ENCODE results near the gene PTPRC.

The PTPRC gene

DNA sequence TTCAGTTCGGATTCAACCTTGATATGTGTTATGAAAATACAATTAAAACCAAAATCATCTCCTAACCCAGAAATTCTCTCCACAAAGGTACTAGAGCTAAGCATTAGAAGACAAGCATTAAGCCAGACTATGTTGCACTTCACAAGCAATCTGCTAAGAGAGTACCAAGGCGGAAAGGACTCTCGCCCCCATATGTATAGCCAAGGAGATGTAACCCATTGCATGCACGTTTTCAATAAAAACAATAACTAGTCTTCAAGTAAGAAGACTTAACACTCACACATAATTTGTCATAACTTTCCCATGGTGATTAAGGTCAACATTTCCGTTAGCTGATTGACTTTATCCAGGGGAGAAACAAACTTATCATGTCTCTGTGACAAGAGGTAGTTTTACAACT is 27.6 kb upstream of the PTPRC start:
- TF ChIP-seq, protein P1, sequence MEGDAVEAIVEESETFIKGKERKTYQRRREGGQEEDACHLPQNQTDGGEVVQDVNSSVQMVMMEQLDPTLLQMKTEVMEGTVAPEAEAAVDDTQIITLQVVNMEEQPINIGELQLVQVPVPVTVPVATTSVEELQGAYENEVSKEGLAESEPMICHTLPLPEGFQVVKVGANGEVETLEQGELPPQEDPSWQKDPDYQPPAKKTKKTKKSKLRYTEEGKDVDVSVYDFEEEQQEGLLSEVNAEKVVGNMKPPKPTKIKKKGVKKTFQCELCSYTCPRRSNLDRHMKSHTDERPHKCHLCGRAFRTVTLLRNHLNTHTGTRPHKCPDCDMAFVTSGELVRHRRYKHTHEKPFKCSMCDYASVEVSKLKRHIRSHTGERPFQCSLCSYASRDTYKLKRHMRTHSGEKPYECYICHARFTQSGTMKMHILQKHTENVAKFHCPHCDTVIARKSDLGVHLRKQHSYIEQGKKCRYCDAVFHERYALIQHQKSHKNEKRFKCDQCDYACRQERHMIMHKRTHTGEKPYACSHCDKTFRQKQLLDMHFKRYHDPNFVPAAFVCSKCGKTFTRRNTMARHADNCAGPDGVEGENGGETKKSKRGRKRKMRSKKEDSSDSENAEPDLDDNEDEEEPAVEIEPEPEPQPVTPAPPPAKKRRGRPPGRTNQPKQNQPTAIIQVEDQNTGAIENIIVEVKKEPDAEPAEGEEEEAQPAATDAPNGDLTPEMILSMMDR (IDR thresholded peaks at IDR 0.05; ENCODE audit: extremely low read depth, missing control alignments), result no peak
- no peak for DNase-seq (ENCODE audit: low spot score)

DNA sequence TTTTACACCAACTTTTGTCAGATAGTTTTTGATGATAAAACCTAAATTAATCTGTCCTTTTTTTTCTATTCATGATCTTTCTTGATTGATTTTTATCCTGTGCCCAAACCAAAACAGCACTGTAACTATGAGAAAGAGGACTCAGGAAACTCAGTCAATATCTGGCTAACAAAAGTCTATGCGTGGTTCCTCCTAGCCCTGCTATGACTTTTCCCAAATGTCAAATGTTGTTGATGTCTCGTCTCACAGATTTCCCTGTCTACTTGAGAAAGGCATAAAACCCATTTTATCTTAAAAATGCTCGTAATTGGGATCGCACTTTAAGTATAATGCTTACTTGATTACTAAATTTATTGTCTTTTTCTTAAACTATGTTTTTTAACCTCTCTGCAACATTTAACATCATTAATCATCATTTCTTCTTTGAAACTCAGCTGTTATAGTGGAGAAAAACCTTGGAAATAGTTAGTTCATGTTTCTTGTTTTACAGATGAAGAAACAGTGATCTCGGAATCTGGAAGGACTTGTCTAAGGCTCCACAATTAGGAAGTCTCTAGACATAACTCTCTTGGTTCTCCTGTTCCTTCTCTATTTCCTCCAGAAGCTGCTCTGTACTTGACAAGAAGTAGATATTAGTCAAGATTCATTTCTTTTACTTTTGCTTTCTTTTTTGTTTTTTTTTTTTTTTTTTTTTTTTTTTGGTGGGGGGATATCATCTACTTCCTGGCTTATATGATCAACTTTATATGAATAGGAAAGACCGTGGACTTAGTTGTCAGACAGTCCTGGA is 26.2 kb upstream of the PTPRC start:
- TF ChIP-seq, protein P1 (IDR thresholded peaks at IDR 0.05; ENCODE audit: extremely low read depth, missing control alignments), result no peak
- no peak for DNase-seq (ENCODE audit: low spot score)

DNA sequence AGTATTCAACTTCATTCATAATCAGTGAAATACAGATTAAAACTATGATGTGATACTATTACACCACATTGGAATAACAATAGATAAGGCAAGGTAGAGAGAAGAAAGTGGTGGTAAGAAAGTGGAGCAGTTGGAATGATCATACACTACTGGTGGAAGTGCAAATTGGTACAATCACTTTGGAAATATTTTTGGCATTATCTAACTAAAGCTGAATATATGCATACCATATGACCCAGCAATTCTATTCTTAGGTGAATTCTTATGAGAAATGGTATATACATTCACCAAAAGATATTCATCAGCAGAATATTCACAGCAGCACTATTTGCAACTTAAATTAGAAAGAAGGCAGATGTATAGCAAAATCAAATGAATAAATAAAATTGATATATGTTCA is 21.4 kb upstream of the PTPRC start:
- TF ChIP-seq, protein P1 (IDR thresholded peaks at IDR 0.05; ENCODE audit: extremely low read depth, missing control alignments), result no peak
- no peak for DNase-seq (ENCODE audit: low spot score)

DNA sequence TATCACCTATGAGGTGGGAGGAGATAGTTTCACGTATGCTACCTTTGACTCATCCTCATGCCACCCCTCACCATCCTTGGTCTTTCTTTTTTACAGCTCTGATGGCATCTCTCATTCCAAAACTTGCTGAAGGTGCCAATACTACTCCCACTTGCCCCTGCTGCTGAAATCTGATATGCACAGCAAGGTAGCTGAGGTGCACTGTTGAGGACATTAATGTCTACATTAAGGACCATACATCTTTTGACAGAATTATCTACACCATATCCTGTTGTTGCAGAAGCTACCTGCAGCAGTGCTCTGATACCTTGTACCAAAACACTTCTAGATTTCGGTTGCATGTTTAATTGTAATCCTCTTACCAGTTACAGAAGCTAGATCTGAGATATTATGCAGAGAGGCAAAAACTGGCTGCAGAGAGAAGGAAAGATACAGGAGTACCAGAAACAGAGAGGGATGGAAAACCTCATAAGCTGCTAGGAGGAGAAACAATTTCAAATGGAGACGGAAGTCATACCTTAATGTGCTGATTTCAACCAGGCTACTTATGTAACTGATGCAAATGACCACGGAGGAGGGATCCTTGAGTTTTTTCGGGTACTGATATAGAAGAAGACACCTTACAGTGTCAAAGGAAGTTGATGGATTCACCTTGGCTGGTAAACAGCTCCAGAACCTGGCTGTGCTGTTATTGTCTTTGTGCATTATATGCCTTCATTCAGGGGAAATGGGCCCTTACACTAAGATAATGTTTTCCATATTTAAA is 19.3 kb upstream of the PTPRC start:
- TF ChIP-seq, protein P1 (IDR thresholded peaks at IDR 0.05; ENCODE audit: extremely low read depth, missing control alignments), result no peak
- DNase-seq (ENCODE audit: low spot score), result no peak

DNA sequence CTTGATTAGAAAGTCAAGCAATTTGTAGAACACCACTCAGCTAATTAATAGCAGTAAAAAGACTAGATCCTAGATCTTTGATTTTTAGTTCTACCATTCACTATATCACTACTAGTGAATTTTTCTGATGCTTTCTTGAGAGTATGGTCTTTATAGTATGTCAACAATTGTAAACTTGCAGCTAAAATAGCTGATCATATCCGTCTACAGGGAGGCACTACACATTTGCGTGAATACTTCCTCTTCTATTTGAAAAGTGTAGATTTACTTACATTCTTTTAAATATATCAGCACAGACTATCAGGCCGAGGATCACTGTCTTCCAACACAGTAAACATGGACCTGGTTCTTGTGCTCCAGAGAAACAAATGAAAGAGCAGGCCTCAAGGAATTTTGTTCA is 18.6 kb upstream of the PTPRC start:
- DNase-seq (ENCODE audit: low spot score), result no peak
- TF ChIP-seq, protein P1 (IDR thresholded peaks at IDR 0.05; ENCODE audit: extremely low read depth, missing control alignments), result no peak

DNA sequence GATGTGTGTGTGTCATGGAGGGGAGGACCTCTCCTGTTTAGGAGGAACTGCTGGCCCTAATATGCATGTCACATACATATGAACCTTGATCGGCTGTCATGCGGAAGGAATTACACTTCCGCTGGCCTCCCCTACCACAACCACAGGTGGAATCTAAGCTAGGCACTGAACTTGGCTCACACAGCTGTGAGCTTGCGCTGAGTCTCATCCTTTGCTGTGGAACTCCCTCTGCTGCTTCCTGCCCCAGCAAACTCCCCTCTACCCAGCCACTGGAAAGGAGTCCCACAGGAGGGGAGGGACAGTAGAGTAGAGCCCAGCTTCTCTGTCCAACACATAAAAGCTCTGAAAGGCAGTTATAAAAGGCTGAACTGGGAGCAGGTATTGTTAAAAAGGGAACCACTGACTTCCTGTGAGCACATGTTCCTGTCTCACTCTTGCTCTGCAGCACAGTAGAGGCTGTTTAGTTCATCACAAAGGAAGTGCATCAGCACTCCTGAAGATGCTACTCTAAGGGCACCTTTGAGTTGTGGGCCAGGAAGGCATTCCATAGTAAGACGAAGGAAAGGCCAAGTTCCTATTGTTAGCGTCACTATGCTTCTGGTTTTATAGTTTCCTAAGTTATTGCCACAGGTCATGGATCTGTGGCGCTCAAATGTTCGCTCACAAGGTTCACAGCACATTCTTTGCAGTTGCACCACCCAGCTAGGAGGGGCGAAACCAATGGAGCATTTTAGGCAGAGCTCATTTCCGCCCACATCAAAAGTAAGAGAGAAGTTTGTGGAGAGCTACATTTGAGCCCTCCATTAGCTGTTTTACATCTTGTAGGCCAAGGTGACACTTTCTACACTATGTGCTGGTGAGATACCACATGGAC is 17.7 kb upstream of the PTPRC start:
- peak; percentile 39 for DNase-seq (ENCODE audit: low spot score)
- TF ChIP-seq, protein P1 (IDR thresholded peaks at IDR 0.05; ENCODE audit: extremely low read depth, missing control alignments), result no peak

Measured in GM20000 (cell line).